Activated T-helper 9 cell treated with anti-CD3 and anti-CD28 coated beads, Interleukin-2, amount 50 U/mL, for 16 hours (primary cell): ENCODE measurements around the gene CPM.

Experiments used
- DNase-seq: peaks from one replicate; pipeline ENCODE4 v3.0.0-alpha.2; 2020; ENCODE audit warnings: low read depth

The CPM gene

DNA sequence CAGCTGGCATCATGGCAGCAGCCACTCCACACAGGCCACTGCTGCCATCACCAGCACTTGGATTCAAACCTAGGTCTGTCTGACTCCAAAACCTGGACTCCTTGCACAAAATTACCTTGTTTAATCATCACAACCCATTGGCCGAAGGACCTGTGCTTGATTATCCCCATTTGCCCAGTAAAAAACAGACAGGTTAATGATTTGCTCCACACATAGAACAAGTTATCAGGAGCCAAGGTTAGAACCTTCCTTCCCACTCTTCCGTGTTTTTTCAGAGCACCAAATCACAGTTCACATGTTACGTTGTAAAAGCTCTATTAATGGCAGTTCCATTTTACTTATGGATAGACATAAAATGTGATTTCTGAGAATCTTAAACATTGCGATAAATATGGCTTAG lies 23.5 kb upstream of the CPM start:
- DNase-seq: no peak

DNA sequence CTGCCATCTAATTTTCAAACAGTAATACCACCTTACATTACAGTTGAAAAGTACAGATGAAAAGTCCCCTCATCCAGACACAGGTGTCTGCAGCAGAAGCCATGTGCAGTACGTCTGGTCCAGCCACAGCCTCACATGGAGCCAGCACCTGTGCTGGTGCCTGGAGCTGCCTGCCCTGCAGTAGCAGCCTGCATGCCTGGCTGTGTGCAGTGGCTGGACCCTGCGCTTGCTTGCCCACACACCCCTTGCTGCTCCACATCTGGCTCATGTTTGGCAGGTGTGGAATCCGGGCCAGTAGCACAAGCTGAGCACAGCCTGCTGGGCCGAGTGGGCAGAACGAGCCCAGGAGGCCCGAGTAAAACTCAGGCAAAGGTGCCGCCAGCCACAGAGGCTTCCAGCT lies 21.8 kb upstream of the CPM start:
- no peak for DNase-seq

DNA sequence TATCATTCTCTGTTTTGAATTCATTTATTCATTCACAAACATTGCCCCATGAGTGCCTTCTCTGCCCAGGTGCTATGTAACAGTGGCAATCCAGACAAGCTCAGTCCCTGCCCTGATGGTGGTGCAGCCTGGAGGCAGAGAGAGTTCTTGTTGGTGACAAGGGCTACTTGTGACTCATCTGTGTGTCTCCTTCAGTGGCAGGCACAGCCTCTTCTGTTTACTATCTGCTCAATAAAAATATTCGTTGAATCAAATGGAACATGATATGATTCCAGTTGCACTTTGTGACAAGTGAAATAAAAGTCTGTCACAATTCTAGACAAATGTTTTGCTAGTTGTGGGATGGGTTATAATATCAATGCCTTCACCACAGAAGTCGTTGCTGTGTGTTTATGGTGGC lies 20.6 kb upstream of the CPM start:
- no peak for DNase-seq

DNA sequence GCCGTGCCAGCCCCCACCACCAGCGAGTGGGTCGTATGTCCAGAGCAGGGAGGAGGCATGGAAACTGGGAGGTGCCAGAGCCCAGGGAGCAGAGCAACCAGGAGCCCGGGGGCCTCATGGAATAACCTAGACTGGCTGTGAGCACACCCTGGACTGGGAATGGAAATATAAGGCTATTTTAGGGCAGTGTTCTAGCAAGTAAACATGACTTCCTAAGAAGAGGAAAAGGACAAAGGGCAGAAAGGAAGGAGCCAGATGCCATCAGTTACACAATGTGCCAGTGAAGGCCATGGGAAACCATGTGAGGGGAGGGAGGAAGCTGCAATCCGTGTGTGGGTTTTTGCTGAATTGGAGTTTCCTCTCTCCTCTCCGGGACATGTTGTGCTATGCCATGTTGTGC lies 18.7 kb upstream of the CPM start:
- DNase-seq: no peak

DNA sequence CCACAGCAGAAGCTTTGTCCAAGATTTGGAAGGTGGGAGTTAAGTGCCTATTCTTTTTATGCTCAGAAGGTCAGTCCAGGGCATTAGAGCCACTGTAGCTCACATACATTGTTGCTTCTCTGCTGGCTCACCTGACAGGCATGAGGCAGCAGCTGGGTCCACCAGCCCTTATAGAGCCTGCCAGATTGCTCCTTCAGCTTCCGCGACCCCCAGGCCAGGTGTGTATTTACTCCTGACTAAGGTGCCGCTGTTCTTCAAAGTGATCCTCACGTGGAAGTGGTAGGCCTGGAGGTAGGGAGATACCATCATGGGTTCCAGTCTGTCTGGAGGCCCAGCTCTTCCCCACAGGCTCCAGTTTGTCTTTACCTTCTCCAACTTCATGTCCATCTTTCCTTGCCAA lies 17.5 kb upstream of the CPM start:
- DNase-seq: no peak

DNA sequence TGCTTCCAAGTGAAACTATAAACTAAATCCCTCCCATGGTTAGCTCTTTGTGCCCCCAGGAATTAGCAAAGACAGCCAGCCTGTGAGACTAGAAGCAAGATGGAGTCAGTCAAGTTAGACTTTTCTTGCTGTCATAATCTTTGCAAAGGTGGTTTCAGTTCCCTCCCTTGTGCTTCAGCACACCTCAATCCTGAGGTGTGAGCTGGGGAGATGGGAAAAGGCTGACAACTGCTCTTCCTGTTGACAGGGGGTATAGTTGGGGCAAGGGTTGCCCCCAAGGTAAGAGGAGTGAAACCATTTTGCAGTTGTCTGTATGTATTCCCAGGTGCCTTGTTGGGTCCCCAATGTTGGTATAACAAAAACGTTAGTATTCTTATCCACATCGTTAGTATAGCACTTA lies 12.3 kb upstream of the CPM start:
- DNase-seq: no peak

DNA sequence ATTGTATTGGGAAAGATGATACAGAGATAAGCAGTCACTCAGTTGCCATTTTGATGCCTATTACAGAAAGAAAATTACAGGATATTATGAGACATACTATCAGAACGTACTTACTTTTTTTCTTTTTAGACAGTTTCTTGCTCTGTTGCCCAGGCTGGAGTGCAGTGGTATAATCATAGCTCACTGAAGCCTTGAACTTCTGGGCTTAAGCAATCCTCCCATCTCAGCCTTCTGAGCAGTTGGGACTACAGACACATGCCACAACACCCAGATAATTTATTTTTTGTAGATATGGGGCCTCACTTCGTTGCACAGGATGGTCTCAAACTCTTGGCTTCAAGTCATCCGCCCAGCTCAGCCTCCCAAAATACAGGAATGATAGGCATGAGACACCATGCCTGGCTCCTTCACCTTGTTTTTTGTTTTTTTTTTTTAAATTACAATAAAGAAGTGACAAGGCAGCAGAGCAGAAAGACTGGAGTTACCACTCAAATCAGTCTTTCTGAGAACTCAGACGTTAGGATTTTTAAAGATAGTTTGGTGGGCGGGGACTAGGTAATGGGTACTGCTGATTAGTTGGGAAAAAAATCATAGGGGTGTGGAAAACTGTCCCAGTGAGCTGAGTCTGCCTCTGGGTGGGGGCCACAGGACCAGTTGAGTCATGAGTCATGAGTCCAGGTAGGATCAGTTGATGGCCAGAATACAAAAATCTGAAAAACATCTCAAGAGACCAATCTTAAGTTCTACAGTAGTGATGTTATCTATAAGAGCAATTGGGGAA lies 11.5 kb upstream of the CPM start:
- no peak for DNase-seq

DNA sequence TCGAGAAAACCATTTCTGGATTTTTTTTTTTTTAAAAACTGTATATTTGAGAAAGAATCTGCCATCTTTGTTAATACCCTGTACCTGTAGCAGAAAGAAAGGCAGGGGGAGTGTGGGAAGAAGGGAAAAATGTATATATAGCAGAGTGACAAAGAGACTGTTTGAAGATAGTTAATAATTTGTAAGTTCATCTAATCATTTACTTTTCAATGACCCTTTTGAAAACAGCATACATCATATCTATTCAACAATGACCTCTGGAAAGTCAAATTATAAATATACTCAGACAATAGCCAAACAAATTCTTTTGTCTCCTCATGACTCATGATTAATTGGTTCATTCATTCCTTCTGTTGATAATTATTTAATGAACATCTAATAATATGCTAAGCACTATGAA lies 10.9 kb upstream of the CPM start:
- DNase-seq: no peak

DNA sequence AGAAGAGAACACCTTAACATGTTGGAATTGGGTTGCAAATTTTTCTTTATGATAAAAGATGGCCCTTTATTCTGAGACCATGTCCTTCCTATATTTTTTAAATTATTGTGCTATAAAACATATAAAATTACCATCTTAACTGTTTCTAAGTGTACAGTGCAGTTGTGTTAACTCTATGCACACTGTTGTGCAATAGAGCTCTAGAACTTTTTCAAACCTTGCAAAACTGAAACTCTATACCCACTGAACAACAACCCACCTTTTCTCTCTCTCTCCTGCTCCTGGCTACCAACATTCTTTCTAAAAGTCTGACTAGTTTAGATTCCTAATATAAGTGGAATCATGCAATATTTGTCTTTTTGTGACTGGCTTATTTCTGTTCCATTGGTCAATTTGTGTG lies 7.8 kb upstream of the CPM start:
- no peak for DNase-seq

- DNase-seq: no peak
These were observed 6.5 kb upstream of the CPM start for GRCh38 chr12:68939505-68939904.

- DNase-seq: no peak
These were observed 1.4 kb upstream of the CPM start for GRCh38 chr12:68934392-68934791.

DNA sequence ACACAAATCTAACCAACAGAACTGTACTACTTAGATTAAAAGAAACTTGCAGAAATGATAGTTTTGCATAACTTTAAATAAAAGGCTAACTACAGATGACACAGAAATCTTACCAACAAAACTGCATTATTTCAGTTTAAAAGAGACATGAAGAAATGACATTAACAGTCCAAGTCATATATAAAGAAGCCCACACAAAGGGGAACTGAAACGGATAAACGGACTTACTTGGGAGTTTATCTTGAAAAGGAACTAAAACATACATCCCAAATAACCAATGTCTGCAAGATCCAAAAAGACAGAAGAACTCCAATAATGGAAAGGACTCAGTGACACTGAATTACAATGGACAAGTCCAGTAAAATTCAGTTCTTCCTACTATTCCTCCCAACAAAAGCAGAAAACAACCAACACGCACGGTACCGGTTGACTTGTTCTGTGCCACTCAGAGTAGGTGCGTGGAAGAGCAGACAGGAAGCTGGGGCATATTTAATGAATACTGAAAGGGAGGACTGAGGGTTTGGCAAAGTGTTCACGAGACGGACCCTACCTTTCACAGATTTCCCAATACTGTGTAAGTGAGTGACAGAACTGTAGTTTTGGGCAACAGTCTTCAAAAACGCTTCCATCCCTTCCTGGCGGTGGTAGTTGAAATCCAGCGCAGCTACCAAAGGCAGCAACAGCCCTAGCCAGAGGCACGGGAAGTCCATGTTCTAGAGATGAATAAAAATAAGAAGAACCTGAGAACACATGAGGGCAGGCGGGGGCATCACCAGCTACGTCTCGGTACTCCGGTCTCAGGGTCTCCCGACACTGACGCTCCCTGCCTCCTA lies 627 bp downstream of the CPM start:
- no peak for DNase-seq

DNA sequence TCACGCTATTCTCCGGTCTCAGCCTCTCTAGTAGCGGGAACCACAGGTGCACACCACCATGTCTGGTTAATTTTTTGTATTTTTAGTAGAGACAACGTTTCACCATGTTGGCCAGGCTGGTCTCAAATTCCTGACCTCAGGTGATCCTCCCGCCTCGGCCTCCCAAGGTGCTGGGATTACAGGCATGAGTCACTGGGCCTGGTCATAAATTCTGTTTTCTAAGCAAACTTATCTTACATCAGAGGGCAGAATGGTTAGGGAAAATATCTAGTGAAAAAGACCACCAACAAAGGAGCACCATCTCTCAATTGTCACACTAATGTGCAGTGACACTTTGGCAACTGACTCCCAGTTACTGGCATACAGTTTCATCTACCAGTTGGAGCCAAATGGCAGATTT lies 2.8 kb downstream of the CPM start:
- DNase-seq: no peak

- DNase-seq: no peak
These were observed 8.4 kb downstream of the CPM start for GRCh38 chr12:68924546-68924945.

DNA sequence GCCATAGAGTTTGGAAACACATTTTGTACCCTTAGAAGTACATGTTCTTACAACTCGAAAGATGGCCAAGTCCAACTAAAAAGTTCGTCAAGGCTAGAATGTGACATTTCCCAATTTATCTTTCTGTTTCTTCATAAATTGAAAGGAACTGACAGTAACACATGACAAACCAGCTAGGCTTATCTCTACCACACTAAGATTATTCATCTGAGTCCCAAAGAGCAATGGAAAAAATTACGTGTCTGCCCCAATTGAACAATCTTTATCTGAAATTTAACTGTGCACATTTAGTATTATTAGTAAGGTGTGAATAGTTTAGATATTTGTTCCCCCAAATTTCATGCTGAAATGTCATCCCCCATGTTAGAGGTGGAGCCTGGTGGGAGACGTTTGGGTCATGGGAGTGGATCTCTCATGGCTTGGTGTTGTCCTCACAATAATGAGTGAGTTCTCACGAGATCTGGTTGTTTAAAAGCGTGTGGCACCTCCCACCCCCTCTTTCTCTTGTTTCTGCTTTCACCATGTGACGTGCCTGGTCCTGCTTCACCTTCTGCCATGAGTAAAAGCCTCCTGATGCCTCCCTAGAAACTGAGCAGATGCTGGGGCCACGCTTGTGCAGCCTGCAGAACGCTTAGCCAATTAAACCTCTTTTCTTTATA lies 13.3 kb downstream of the CPM start:
- no peak for DNase-seq

DNA sequence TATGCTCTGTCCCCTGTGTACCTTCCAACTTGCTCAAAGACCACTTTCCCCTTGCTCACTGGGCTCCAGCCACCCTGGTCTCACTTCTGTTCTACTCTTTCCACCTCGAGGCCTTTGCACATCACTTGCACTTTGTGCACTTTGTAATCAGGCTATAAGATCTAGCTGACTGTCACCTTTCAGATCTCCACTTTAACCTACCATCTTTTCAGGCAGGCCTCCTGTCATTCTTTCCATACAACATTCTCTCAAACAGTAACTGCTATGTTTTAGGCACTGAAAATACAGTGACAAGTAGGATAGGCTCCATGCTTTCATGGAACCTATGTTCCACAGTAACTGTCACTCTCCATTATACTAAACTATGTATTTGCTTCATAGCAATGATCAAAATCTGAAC lies 14.0 kb downstream of the CPM start:
- DNase-seq: no peak

GRCh38 chr12:68915055-68915454 lies 17.9 kb downstream of the CPM start:
- DNase-seq: no peak

- no peak for DNase-seq
These were observed 19.3 kb downstream of the CPM start for GRCh38 chr12:68913682-68914081.

- no peak for DNase-seq
These were observed 20.1 kb downstream of the CPM start for GRCh38 chr12:68912916-68913315.

GRCh38 chr12:68911197-68911718 lies 21.7 kb downstream of the CPM start:
- no peak for DNase-seq

DNA sequence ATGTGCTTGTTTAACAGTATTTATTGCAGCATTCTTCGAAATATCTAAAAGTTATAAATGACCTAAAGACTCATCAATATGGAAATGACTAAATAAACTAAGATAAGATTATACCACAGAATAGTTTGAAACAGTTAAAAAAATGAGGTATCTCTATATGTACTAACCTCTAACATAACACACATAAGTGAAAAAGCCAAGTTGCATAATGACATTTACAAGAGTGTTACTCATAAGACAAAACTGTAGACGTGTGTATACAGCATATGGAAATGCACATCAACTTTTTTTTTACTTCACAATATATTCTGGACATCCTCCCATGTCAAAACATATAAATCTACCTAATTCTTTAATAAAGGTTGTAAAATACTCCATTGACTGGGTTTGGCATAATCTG lies 22.8 kb downstream of the CPM start:
- no peak for DNase-seq

- no peak for DNase-seq
These were observed 24.9 kb downstream of the CPM start for GRCh38 chr12:68908076-68908475.

- no peak for DNase-seq
These were observed 27.2 kb downstream of the CPM start for GRCh38 chr12:68905733-68906132.
